GM18507 (cell line): ENCODE results near the gene MYO5B.
A peak's percentile ranks its signal among the peaks of the same experiment; 100 is the strongest.

Source experiments
- DNase-seq: peaks from one replicate; pipeline ENCODE4 v3.0.0; 2011; ENCODE audit warnings: low read depth; ENCODE audit not compliant: insufficient read length; ENCODE audit errors: extremely low spot score
- FAIRE-seq: peaks from 2 replicates; lab custom pipeline; 2011; peaks lifted over from hg19 to GRCh38; lab: Jason Lieb, UNC

The MYO5B gene

GRCh38 chr18:49960376-49960775 lies 234.6 kb downstream of the MYO5B start:
- FAIRE-seq = no peak
- DNase-seq = no peak

GRCh38 chr18:49959176-49959575 lies 235.8 kb downstream of the MYO5B start:
- peak; percentile 98 for FAIRE-seq
- DNase-seq = peak; percentile 54

GRCh38 chr18:49955263-49955662 lies 239.7 kb downstream of the MYO5B start:
- FAIRE-seq (no peak), DNase-seq (no peak)

GRCh38 chr18:49953391-49953790 lies 241.6 kb downstream of the MYO5B start:
- no peak for FAIRE-seq
- no peak for DNase-seq

- DNase-seq (no peak), FAIRE-seq (peak; percentile 80)
These were observed 245.0 kb downstream of the MYO5B start for GRCh38 chr18:49949951-49950395.

GRCh38 chr18:49948975-49949374 lies 246.0 kb downstream of the MYO5B start:
- DNase-seq = no peak
- FAIRE-seq = no peak

- FAIRE-seq (peak; percentile 79), DNase-seq (no peak)
These were observed 250.3 kb downstream of the MYO5B start for GRCh38 chr18:49944663-49945062.

GRCh38 chr18:49936821-49937220 lies 258.1 kb downstream of the MYO5B start:
- DNase-seq (no peak), FAIRE-seq (no peak)

- DNase-seq (no peak), FAIRE-seq (no peak)
These were observed 259.7 kb downstream of the MYO5B start for GRCh38 chr18:49935215-49935614.

- DNase-seq (no peak), FAIRE-seq (peak; percentile 9)
These were observed 260.5 kb downstream of the MYO5B start for GRCh38 chr18:49934457-49934856.

GRCh38 chr18:49933530-49934128 lies 261.3 kb downstream of the MYO5B start:
- DNase-seq (no peak), FAIRE-seq (no peak)

GRCh38 chr18:49931760-49932159 lies 263.2 kb downstream of the MYO5B start:
- FAIRE-seq = no peak
- no peak for DNase-seq

GRCh38 chr18:49931179-49931578 lies 263.8 kb downstream of the MYO5B start:
- FAIRE-seq (no peak), DNase-seq (no peak)

- no peak for FAIRE-seq
- DNase-seq = no peak
These were observed 268.7 kb downstream of the MYO5B start for GRCh38 chr18:49926106-49926745.

- no peak for FAIRE-seq
These were observed 270.5 kb downstream of the MYO5B start for GRCh38 chr18:49924293-49924983.

GRCh38 chr18:49922228-49922627 lies 272.7 kb downstream of the MYO5B start:
- no peak for DNase-seq
- no peak for FAIRE-seq

More at GRCh38 chr18:49924293-49924983, 270.5 kb downstream of the MYO5B start:
- DNase-seq = no peak

- FAIRE-seq = no peak
- DNase-seq = no peak
These were observed 273.5 kb downstream of the MYO5B start for GRCh38 chr18:49921318-49921985.

- DNase-seq (no peak), FAIRE-seq (no peak)
These were observed 274.2 kb downstream of the MYO5B start for GRCh38 chr18:49920731-49921130.

- no peak for FAIRE-seq
These were observed 277.2 kb downstream of the MYO5B start for GRCh38 chr18:49917742-49918141.

GRCh38 chr18:49915352-49915751 lies 279.6 kb downstream of the MYO5B start:
- no peak for FAIRE-seq
- DNase-seq = no peak

More at GRCh38 chr18:49917742-49918141, 277.2 kb downstream of the MYO5B start:
- DNase-seq = no peak
